Activated CD4-positive, alpha-beta T cell treated with anti-CD3 and anti-CD28 coated beads for 36 hours (primary cell): Measurements from ENCODE around the gene VPS25. TPM values are rescaled to one million over a fixed set of nuclear protein-coding genes. Genes with fewer than 3 reads are reported as not detected.
A peak's percentile ranks its signal among the peaks of the same experiment; 100 is the strongest.

Experiments used
- ATAC-seq: fragments of 200-7000 bp; cut with Tn5 transposase; one replicate; pipeline ENCODE4 v1.10.0; 2021; ENCODE audit warnings: mild to moderate bottlenecking, moderate library complexity
- CTCF ChIA-PET: fragments of 350-600 bp; sonication (Branson Sonifier 250); formaldehyde crosslinking; loops from one replicate; lab custom pipeline; 2021; ENCODE audit warnings: antibody characterized with exemption; lab: Charles Lee
- POLR2A ChIA-PET: fragments of 350-600 bp; sonication (Branson Sonifier 250); formaldehyde crosslinking; loops from one replicate; lab custom pipeline; 2021; ENCODE audit warnings: antibody characterized with exemption, inconsistent platforms; lab: Charles Lee
- DNase-seq: peaks from one replicate; pipeline ENCODE4 v3.0.0-alpha.2; 2020
- H3K27ac Mint-ChIP-seq: one replicate; pipeline ENCODE4 v1.8.0; 2021; ENCODE audit warnings: mixed read lengths
- H3K27me3 Mint-ChIP-seq: one replicate; pipeline ENCODE4 v1.8.0; 2021; ENCODE audit warnings: mixed read lengths
- H3K36me3 Mint-ChIP-seq: one replicate; pipeline ENCODE4 v1.8.0; 2021; ENCODE audit warnings: low read depth, mixed read lengths
- H3K4me1 Mint-ChIP-seq: one replicate; pipeline ENCODE4 v1.8.0; 2021; ENCODE audit warnings: mixed read lengths
- H3K4me3 Mint-ChIP-seq: one replicate; pipeline ENCODE4 v1.8.0; 2021; ENCODE audit warnings: mild to moderate bottlenecking, moderate library complexity, mixed read lengths
- H3K9me3 Mint-ChIP-seq: one replicate; pipeline ENCODE4 v1.8.0; 2021; ENCODE audit warnings: low read depth, mixed read lengths
- intact Hi-C, 2 experiments: fragments of 100-400 bp; cut with DNase I in 1 of 2; cut with micrococcal nuclease in 1 of 2; formaldehyde crosslinking; loops; one replicate each; pipeline versions ENCODE4 v1.14.2 to v1.15.1; 2022 to 2024; cut with DNase I, micrococcal nuclease
- total RNA-seq, 2 experiments: library from RNA; stranded (reverse); gene quantifications; one replicate each; pipeline ENCODE4 v1.2.3, GENCODE V29; 2021

The VPS25 gene
- total RNA-seq, 2 experiments from 2014 or later: 62.5 to 64.0 TPM

DNA sequence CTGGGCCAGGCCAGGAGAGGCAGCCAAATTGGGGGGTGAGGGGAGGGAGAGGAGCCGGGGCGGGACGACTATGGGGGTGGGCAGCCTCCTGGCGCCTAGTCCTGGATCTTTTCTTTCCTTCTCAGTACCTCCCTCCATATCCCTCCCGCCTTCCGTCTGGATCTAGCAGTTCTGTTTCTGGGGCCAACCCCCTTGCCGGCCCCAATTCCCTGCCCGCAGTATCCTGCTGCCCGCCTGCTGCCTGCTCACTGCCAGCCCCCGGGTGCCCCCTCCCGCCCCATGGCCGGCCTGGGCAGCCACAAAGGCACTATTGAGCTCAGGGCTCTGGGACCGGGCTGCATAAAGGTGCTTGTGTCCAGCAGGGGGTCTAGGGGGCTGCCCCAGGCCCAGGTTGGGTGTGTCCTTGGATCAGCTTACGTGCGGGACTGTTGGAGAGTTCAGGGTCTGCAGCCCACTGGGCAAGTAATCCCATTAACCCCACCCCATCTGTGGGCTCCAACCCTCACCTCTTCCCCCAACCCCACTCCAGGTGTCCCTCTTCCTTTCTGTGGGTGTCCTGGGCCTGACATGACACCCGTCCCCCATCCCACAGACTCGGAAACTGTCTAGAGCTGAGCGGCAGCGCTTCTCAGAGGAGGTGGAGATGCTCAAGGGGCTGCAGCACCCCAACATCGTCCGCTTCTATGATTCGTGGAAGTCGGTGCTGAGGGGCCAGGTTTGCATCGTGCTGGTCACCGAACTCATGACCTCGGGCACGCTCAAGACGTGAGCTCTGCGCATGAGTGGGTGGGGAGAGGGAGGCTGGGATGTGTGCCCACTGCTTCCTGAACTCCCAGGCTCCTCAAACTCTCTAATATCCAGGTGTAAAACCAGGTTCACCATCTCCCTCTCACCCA, 9.2 kb downstream of the VPS25 start:
- Mint-ChIP-seq H3K4me1 (peaks cover 22% of the 10 kb centered on the region), H3K27ac (no peak overlapping the region), H3K36me3 (peaks cover 15% of the 10 kb centered on the region), H3K4me3 (no peak overlapping the region), H3K9me3 (no peaks in the 10 kb centered on the region), H3K27me3 (peaks cover 48% of the 10 kb centered on the region)
- POLR2A ChIA-PET: interaction anchor here (1.0 kb wide), 1 partner anchor 9 kb away, joined by 3 read pairs; the partner anchor contains the start of gene VPS25
- DNase-seq (no peak), ATAC-seq (no peak)
- intact Hi-C loops: no loop called here
- CTCF ChIA-PET: interaction anchor here (0.7 kb wide), 1 partner anchor 330 kb away, joined by 3 read pairs; no protein-coding TSS in a partner anchor

- H3K9me3 Mint-ChIP-seq: no peaks in the 10 kb centered on the region
- H3K4me3 Mint-ChIP-seq: no peak overlapping the region
- no peak overlapping the region for H3K27ac Mint-ChIP-seq
- ChIA-PET POLR2A (no interaction called here), CTCF (interaction anchor here (0.7 to 0.8 kb wide), 2 partner anchors 329 to 416 kb away, joined by 3 to 4 read pairs; no protein-coding TSS in a partner anchor)
- DNase-seq (no peak), ATAC-seq (no peak)
- intact Hi-C loops: no loop called here
- peaks cover 10% of the 10 kb centered on the region for H3K36me3 Mint-ChIP-seq
- peaks cover 51% of the 10 kb centered on the region for H3K27me3 Mint-ChIP-seq
- H3K4me1 Mint-ChIP-seq: peaks cover 22% of the 10 kb centered on the region
Measured at GRCh38 chr17:42783062-42783790, 10.0 kb downstream of the VPS25 start.

DNA sequence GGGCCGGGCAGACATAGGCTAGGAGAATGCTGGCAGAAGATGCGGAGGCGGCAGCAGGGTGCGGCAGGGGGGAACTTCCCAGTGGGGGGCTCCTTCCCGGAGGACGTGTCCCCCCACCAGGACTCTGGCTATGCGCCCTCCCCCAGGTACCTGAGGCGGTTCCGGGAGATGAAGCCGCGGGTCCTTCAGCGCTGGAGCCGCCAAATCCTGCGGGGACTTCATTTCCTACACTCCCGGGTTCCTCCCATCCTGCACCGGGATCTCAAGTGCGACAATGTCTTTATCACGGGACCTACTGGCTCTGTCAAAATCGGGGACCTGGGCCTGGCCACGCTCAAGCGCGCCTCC, 10.5 kb downstream of the VPS25 start:
- CTCF ChIA-PET: interaction anchor here (0.8 kb wide), 1 partner anchor 415 kb away, joined by 4 read pairs; no protein-coding TSS in a partner anchor
- Mint-ChIP-seq H3K36me3 (peaks cover 10% of the 10 kb centered on the region), H3K27ac (no peak overlapping the region), H3K9me3 (no peaks in the 10 kb centered on the region), H3K27me3 (peaks cover 51% of the 10 kb centered on the region), H3K4me3 (no peak overlapping the region), H3K4me1 (peaks cover 22% of the 10 kb centered on the region)
- intact Hi-C loops: no loop called here
- DNase-seq: no peak
- ATAC-seq: no peak
- POLR2A ChIA-PET: no interaction called here

GRCh38 chr17:42784409-42784808, 11.2 kb downstream of the VPS25 start:
- H3K27me3 Mint-ChIP-seq: peaks cover 54% of the 10 kb centered on the region
- peaks cover 5% of the 10 kb centered on the region for H3K36me3 Mint-ChIP-seq
- CTCF ChIA-PET: no interaction called here
- intact Hi-C loops: no loop called here
- H3K9me3 Mint-ChIP-seq: no peaks in the 10 kb centered on the region
- ATAC-seq (no peak), DNase-seq (no peak)
- no peak overlapping the region for H3K4me3 Mint-ChIP-seq
- H3K27ac Mint-ChIP-seq: no peak overlapping the region
- H3K4me1 Mint-ChIP-seq: peaks cover 22% of the 10 kb centered on the region
- POLR2A ChIA-PET: no interaction called here

DNA sequence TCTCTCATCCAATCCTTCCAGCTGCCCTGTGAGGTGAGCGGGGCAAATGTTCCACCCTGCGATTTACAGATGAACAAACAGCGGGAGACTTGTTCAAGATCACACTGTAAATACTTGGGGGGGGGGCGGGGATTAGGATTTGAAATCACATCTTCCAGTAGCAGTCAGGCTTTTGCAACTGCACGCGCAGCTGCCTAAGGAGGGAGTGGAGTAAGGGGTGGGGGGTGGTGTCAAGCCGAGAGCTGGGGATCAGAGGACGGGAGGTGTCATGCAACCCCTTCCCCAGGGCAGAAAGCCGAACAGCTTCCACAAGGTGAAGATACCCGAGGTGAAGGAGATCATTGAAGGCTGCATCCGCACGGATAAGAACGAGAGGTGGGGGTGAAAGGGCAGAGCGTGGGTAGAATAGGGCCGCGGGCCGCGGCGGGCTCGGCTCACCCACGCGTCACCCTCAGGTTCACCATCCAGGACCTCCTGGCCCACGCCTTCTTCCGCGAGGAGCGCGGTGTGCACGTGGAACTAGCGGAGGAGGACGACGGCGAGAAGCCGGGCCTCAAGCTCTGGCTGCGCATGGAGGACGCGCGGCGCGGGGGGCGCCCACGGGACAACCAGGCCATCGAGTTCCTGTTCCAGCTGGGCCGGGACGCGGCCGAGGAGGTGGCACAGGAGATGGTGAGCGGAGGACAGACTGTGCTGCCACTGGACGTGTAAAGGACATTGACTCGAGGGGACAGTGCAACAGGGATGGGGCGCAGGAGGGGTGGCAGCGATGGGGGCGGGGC, 11.8 kb downstream of the VPS25 start:
- ATAC-seq (no peak), DNase-seq (peak; percentile 34)
- Mint-ChIP-seq H3K9me3 (no peaks in the 10 kb centered on the region), H3K27ac (no peak overlapping the region), H3K4me1 (peaks cover 19% of the 10 kb centered on the region), H3K4me3 (no peak overlapping the region), H3K36me3 (no peaks in the 10 kb centered on the region), H3K27me3 (peaks cover 54% of the 10 kb centered on the region)
- intact Hi-C loops: no loop called here
- ChIA-PET POLR2A (no interaction called here), CTCF (interaction anchor here (1.7 kb wide), 1 partner anchor 13 kb away, joined by 4 read pairs; the partner anchor contains the start of genes CNTD1 and COA3)

DNA sequence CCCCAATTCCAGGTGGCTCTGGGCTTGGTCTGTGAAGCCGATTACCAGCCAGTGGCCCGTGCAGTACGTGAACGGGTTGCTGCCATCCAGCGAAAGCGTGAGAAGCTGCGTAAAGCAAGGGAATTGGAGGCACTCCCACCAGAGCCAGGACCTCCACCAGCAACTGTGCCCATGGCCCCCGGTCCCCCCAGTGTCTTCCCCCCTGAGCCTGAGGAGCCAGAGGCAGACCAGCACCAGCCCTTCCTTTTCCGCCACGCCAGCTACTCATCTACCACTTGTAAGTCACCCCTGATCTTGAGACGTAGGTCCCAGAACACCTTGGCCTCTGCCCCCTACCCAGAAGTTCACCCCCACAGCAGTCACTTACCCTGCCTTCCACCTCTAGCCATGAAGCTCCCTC, 14.0 kb downstream of the VPS25 start:
- DNase-seq: no peak
- intact Hi-C loops: no loop called here
- no peak overlapping the region for H3K27ac Mint-ChIP-seq
- POLR2A ChIA-PET: interaction anchor here (0.6 kb wide), 1 partner anchor 12 kb away, joined by 3 read pairs; no protein-coding TSS in a partner anchor
- no peak for ATAC-seq
- CTCF ChIA-PET: interaction anchor here (0.8 to 1.7 kb wide), 2 partner anchors 11 to 107 kb away, joined by 3 to 4 read pairs; partner anchors contain the start of genes CNTD1 and COA3
- H3K36me3 Mint-ChIP-seq: no peaks in the 10 kb centered on the region
- no peak overlapping the region for H3K4me3 Mint-ChIP-seq
- no peaks in the 10 kb centered on the region for H3K9me3 Mint-ChIP-seq
- H3K27me3 Mint-ChIP-seq: peaks cover 46% of the 10 kb centered on the region
- peaks cover 19% of the 10 kb centered on the region for H3K4me1 Mint-ChIP-seq

DNA sequence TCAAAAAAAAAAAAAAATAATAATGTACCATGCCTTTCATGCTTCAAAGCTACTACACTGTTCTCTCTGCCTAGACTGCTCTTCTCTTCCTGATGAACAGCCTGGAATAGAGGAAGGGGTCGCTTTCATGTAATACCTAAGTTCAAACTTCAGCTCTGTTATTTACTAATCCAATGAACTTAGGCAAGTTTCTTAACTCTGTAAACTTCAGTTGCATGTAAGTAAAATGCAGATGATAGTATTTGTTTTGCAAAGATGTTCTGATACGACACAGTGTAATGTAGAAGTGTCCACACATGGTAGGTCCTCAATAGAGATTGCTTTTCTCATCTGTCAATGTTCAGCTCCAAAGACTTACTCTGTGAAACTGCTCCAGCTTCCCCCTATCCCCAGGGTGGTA, 18.7 kb downstream of the VPS25 start:
- CTCF ChIA-PET: no interaction called here
- DNase-seq: no peak
- no peak overlapping the region for H3K27ac Mint-ChIP-seq
- intact Hi-C loops: no loop called here
- no peak overlapping the region for H3K4me3 Mint-ChIP-seq
- peaks cover 2% of the 10 kb centered on the region for H3K4me1 Mint-ChIP-seq
- H3K36me3 Mint-ChIP-seq: peaks cover 7% of the 10 kb centered on the region
- no peak for ATAC-seq
- peaks cover 9% of the 10 kb centered on the region for H3K27me3 Mint-ChIP-seq
- H3K9me3 Mint-ChIP-seq: no peaks in the 10 kb centered on the region
- POLR2A ChIA-PET: no interaction called here

GRCh38 chr17:42792545-42792944, 19.3 kb downstream of the VPS25 start:
- ATAC-seq: no peak
- H3K27ac Mint-ChIP-seq: no peak overlapping the region
- CTCF ChIA-PET: no interaction called here
- H3K9me3 Mint-ChIP-seq: no peaks in the 10 kb centered on the region
- intact Hi-C loops: no loop called here
- H3K36me3 Mint-ChIP-seq: peaks cover 7% of the 10 kb centered on the region
- H3K4me1 Mint-ChIP-seq: peaks cover 7% of the 10 kb centered on the region
- no peak overlapping the region for H3K4me3 Mint-ChIP-seq
- H3K27me3 Mint-ChIP-seq: peaks cover 6% of the 10 kb centered on the region
- no peak for DNase-seq
- POLR2A ChIA-PET: no interaction called here

GRCh38 chr17:42795061-42795460, 21.8 kb downstream of the VPS25 start:
- Mint-ChIP-seq H3K9me3 (no peaks in the 10 kb centered on the region), H3K4me1 (peaks cover 16% of the 10 kb centered on the region), H3K27me3 (no peaks in the 10 kb centered on the region), H3K4me3 (no peak overlapping the region), H3K27ac (no peak overlapping the region), H3K36me3 (peaks cover 7% of the 10 kb centered on the region)
- intact Hi-C loops: no loop called here
- CTCF ChIA-PET: interaction anchor here (0.6 kb wide), 1 partner anchor 196 kb away, joined by 3 read pairs; no protein-coding TSS in a partner anchor
- ATAC-seq (no peak), DNase-seq (no peak)
- POLR2A ChIA-PET: no interaction called here

- no peak for ATAC-seq
- H3K27me3 Mint-ChIP-seq: no peaks in the 10 kb centered on the region
- POLR2A ChIA-PET: no interaction called here
- H3K27ac Mint-ChIP-seq: no peak overlapping the region
- H3K4me3 Mint-ChIP-seq: no peak overlapping the region
- H3K4me1 Mint-ChIP-seq: peaks cover 16% of the 10 kb centered on the region
- CTCF ChIA-PET: interaction anchor here (0.6 to 0.7 kb wide), 2 partner anchors 11 to 195 kb away, joined by 3 read pairs; no protein-coding TSS in a partner anchor
- intact Hi-C loops: no loop called here
- no peak for DNase-seq
- H3K9me3 Mint-ChIP-seq: no peaks in the 10 kb centered on the region
- peaks cover 7% of the 10 kb centered on the region for H3K36me3 Mint-ChIP-seq
Measured at GRCh38 chr17:42795465-42795864, 22.2 kb downstream of the VPS25 start.
